ENCODE results near the gene FAM170B.

The FAM170B gene

GRCh38 chr10:49118430-49119074, 15.3 kb downstream of the FAM170B start:
- DNase-seq = no peak

- no peak for DNase-seq
Measured at GRCh38 chr10:49117376-49118070, 16.3 kb downstream of the FAM170B start.

GRCh38 chr10:49116509-49117375, 17.1 kb downstream of the FAM170B start:
- DNase-seq = no peak

GRCh38 chr10:49115796-49116508, 17.9 kb downstream of the FAM170B start:
- DNase-seq = no peak

GRCh38 chr10:49115015-49115795, 18.6 kb downstream of the FAM170B start, which contains the start of gene VSTM4:
TSS of gene VSTM4 (minus strand) at chr10:49115522. CDS start at chr10:49115485, 37 bp downstream.
- DNase-seq = no peak

- DNase-seq = no peak
Measured at GRCh38 chr10:49114718-49115014, 19.2 kb downstream of the FAM170B start.

- DNase-seq = no peak
Measured at GRCh38 chr10:49113741-49114141, 20.1 kb downstream of the FAM170B start.

GRCh38 chr10:49112851-49113250, 21.0 kb downstream of the FAM170B start:
- DNase-seq = no peak

- no peak for DNase-seq
Measured at GRCh38 chr10:49112098-49112497, 21.7 kb downstream of the FAM170B start.

GRCh38 chr10:49111320-49111698, 22.5 kb downstream of the FAM170B start:
- DNase-seq = no peak

GRCh38 chr10:49110684-49111319, 23.0 kb downstream of the FAM170B start:
- no peak for DNase-seq

GRCh38 chr10:49109669-49110340, 24.0 kb downstream of the FAM170B start:
- DNase-seq = no peak

- no peak for DNase-seq
Measured at GRCh38 chr10:49108656-49109055, 25.2 kb downstream of the FAM170B start.

GRCh38 chr10:49107887-49108267, 25.9 kb downstream of the FAM170B start:
- DNase-seq = no peak

GRCh38 chr10:49107111-49107886, 26.5 kb downstream of the FAM170B start:
- DNase-seq = no peak

- no peak for DNase-seq
Measured at GRCh38 chr10:49106451-49106850, 27.4 kb downstream of the FAM170B start.

- no peak for DNase-seq
Measured at GRCh38 chr10:49105076-49105475, 28.7 kb downstream of the FAM170B start.

- DNase-seq = no peak
Measured at GRCh38 chr10:49104323-49104722, 29.5 kb downstream of the FAM170B start.

GRCh38 chr10:49103761-49104160, 30.1 kb downstream of the FAM170B start:
- no peak for DNase-seq

GRCh38 chr10:49099046-49099445, 34.8 kb downstream of the FAM170B start:
- no peak for DNase-seq
